GM19238 (cell line): ENCODE results near the gene LCE5A.
"Not testable (repeated sequence)": the region's sequence is repeated elsewhere in the genome, so short reads cannot be mapped to it uniquely, and the experiment has no call there.

Experiments used
- DNase-seq: peaks from one replicate; pipeline ENCODE4 v3.0.0; 2011; ENCODE audit warnings: low spot score; ENCODE audit not compliant: insufficient read length

The LCE5A gene

GRCh38 chr1:152516082-152516481, 5.5 kb downstream of the LCE5A start:
- no peak for DNase-seq

GRCh38 chr1:152517237-152517811, 6.7 kb downstream of the LCE5A start:
- no peak for DNase-seq

GRCh38 chr1:152519851-152520250, 9.2 kb downstream of the LCE5A start:
- DNase-seq: no peak

- no peak for DNase-seq
Measured at GRCh38 chr1:152520561-152521090, 10.0 kb downstream of the LCE5A start.

GRCh38 chr1:152525080-152525641, 14.6 kb downstream of the LCE5A start:
- DNase-seq: no peak

GRCh38 chr1:152533327-152533938, 22.8 kb downstream of the LCE5A start:
- no peak for DNase-seq

GRCh38 chr1:152535774-152536173, 25.2 kb downstream of the LCE5A start:
- no peak for DNase-seq

- no peak for DNase-seq
Measured at GRCh38 chr1:152537496-152537895, 26.9 kb downstream of the LCE5A start.

- DNase-seq: no peak
Measured at GRCh38 chr1:152539901-152540300, 29.3 kb downstream of the LCE5A start.

- no peak for DNase-seq
Measured at GRCh38 chr1:152543820-152544219, 33.2 kb downstream of the LCE5A start.

- DNase-seq: no peak
Measured at GRCh38 chr1:152546704-152547103, 36.1 kb downstream of the LCE5A start.

- not testable (repeated sequence) for DNase-seq
Measured at GRCh38 chr1:152548358-152548757, 37.8 kb downstream of the LCE5A start.
